CD8-positive, alpha-beta memory T cell (primary cell): ENCODE measurements around the gene AVPR2. TPM values are rescaled to one million over a fixed set of nuclear protein-coding genes. Genes with fewer than 3 reads are reported as not detected.
A peak's percentile ranks its signal among the peaks of the same experiment; 100 is the strongest.

ENCODE experiments used
- CTCF ChIA-PET: fragments of 350-600 bp; sonication (Branson Sonifier 250); formaldehyde crosslinking; loops from one replicate; lab custom pipeline; 2021; ENCODE audit warnings: antibody characterized with exemption; lab: Charles Lee
- POLR2A ChIA-PET: fragments of 350-600 bp; sonication (Branson Sonifier 250); formaldehyde crosslinking; loops from one replicate; lab custom pipeline; 2021; ENCODE audit warnings: antibody characterized with exemption; lab: Charles Lee
- DNase-seq, 5 donors: peaks; one replicate each; pipeline versions ENCODE4 v3.0.0 to v3.0.0-alpha.2; 2020 to 2022; ENCODE audit warnings: mixed read lengths in 1 of 5
- H3K27ac ChIP-seq: one replicate; pipeline ENCODE4 v1.7.0; 2013; ENCODE audit warnings: low read depth, mild to moderate bottlenecking, low read length, moderate library complexity
- H3K27me3 ChIP-seq: 2 replicates; pipeline ENCODE4 v1.7.0; 2013; ENCODE audit warnings: low read length, mild to moderate bottlenecking; ENCODE audit not compliant: insufficient read depth, poor library complexity, severe bottlenecking
- H3K36me3 ChIP-seq: 2 replicates; pipeline ENCODE4 v1.7.0; 2013; ENCODE audit warnings: mild to moderate bottlenecking, low read length, moderate library complexity; ENCODE audit not compliant: insufficient read depth
- H3K4me1 ChIP-seq: 2 replicates; pipeline ENCODE4 v1.7.0; 2013; ENCODE audit warnings: mild to moderate bottlenecking, low read length, moderate library complexity; ENCODE audit not compliant: insufficient read depth
- H3K4me3 ChIP-seq: 2 replicates; pipeline ENCODE4 v1.7.0; 2013; ENCODE audit warnings: mild to moderate bottlenecking, low read length
- H3K9me3 ChIP-seq: 2 replicates; pipeline ENCODE4 v1.7.0; 2013; ENCODE audit warnings: mild to moderate bottlenecking, low read length
- H3K27ac Mint-ChIP-seq, 8 donors: one replicate each; pipeline ENCODE4 v1.8.0; 2020 to 2021; ENCODE audit warnings: mixed read lengths in 8 of 8, mild to moderate bottlenecking in 6 of 8, inconsistent platforms in 3 of 8, moderate library complexity in 3 of 8
- H3K27me3 Mint-ChIP-seq, 2 donors: one replicate each; pipeline ENCODE4 v1.8.0; 2020 to 2021; ENCODE audit warnings: mixed read lengths in 2 of 2, mild to moderate bottlenecking in 1 of 2, moderate library complexity in 1 of 2
- H3K36me3 Mint-ChIP-seq, 3 donors: one replicate each; pipeline ENCODE4 v1.8.0; 2020 to 2021; ENCODE audit warnings: mixed read lengths in 3 of 3, inconsistent platforms in 1 of 3, mild to moderate bottlenecking in 1 of 3
- H3K4me1 Mint-ChIP-seq, 3 donors: one replicate each; pipeline ENCODE4 v1.8.0; 2020 to 2021; ENCODE audit warnings: mixed read lengths in 3 of 3, inconsistent platforms in 1 of 3, mild to moderate bottlenecking in 1 of 3
- H3K4me3 Mint-ChIP-seq, 7 donors: one replicate each; pipeline ENCODE4 v1.8.0; 2020 to 2021; ENCODE audit warnings: mixed read lengths in 7 of 7, mild to moderate bottlenecking in 6 of 7, moderate library complexity in 4 of 7, inconsistent platforms in 2 of 7
- H3K9me3 Mint-ChIP-seq, 5 donors: one replicate each; pipeline ENCODE4 v1.8.0; 2020 to 2022; ENCODE audit warnings: mixed read lengths in 5 of 5, mild to moderate bottlenecking in 3 of 5, moderate library complexity in 2 of 5, inconsistent platforms in 1 of 5
- polyA plus RNA-seq: library from polyadenylated mRNA; unstranded; fragments of 300-500 nt; fragmentation: Illumina TruSeq; gene quantifications from one replicate; pipeline ENCODE4 v1.2.3, GENCODE V29; 2021
- total RNA-seq, 2 experiments: library from RNA; stranded (reverse); gene quantifications; one replicate each; pipeline ENCODE4 v1.2.3, GENCODE V29; 2021

AVPR2 gene
- total RNA-seq (not detected), polyA plus RNA-seq (not detected)

GRCh38 chrX:153903991-153904957, at the start of gene AVPR2:
TSS of gene AVPR2 (plus strand) at chrX:153904673. CDS start at chrX:153905146, 473 bp downstream.
- H3K4me1 ChIP-seq, result peaks cover 35% of the 10 kb centered on the region
- no peaks in the 10 kb centered on the region for H3K27me3 ChIP-seq
- H3K27ac Mint-ChIP-seq, result peak within 1 kb of the TSS in 6 of 8 donors; percentile 43 to 82 (median 64)
- no peak for DNase-seq
- H3K9me3 Mint-ChIP-seq, result peaks cover 0 to 2% (median 0%) of the 10 kb centered on the region in 5 donors
- peaks cover 35 to 51% (median 44%) of the 10 kb centered on the region in 3 donors for H3K4me1 Mint-ChIP-seq
- peaks cover 0 to 3% of the 10 kb centered on the region in 2 donors for H3K27me3 Mint-ChIP-seq
- no peak within 1 kb of the TSS for H3K4me3 ChIP-seq
- ChIA-PET POLR2A (interaction anchor here (0.6 kb wide), 1 partner anchor 35 kb away, joined by 6 read pairs; no protein-coding TSS in a partner anchor), CTCF (no interaction called here)
- peaks cover 0 to 17% (median 0%) of the 10 kb centered on the region in 3 donors for H3K36me3 Mint-ChIP-seq
- H3K9me3 ChIP-seq, result no peaks in the 10 kb centered on the region
- peak within 1 kb of the TSS; percentile 49 to 68 (median 62) for H3K4me3 Mint-ChIP-seq
- H3K36me3 ChIP-seq, result no peaks in the 10 kb centered on the region
- no peak within 1 kb of the TSS for H3K27ac ChIP-seq

- Mint-ChIP-seq H3K4me1 (peaks cover 5 to 18% (median 11%) of the 10 kb centered on the region in 3 donors), H3K27me3 (peaks cover 5 to 15% of the 10 kb centered on the region in 2 donors), H3K27ac (no peak overlapping the region), H3K4me3 (no peak overlapping the region), H3K36me3 (no peaks in the 10 kb centered on the region), H3K9me3 (no peaks in the 10 kb centered on the region)
- ChIA-PET CTCF (no interaction called here), POLR2A (no interaction called here)
- no peaks in the 10 kb centered on the region for H3K9me3 ChIP-seq
- no peak for DNase-seq
- H3K4me1 ChIP-seq, result no peaks in the 10 kb centered on the region
- no peaks in the 10 kb centered on the region for H3K27me3 ChIP-seq
- H3K27ac ChIP-seq, result no peak overlapping the region
- H3K36me3 ChIP-seq, result no peaks in the 10 kb centered on the region
- H3K4me3 ChIP-seq, result no peak overlapping the region
These were observed 49.8 kb upstream of the AVPR2 start for GRCh38 chrX:153854702-153855101.

GRCh38 chrX:153857348-153857903, 47.0 kb upstream of the AVPR2 start:
- Mint-ChIP-seq H3K4me3 (peak overlapping the region in 1 of 7 donors; percentile 4), H3K4me1 (peaks cover 5 to 18% (median 11%) of the 10 kb centered on the region in 3 donors), H3K9me3 (no peaks in the 10 kb centered on the region), H3K27me3 (peaks cover 5 to 16% of the 10 kb centered on the region in 2 donors), H3K27ac (peak overlapping the region in 1 of 8 donors; percentile 52), H3K36me3 (no peaks in the 10 kb centered on the region)
- Histone ChIP-seq H3K4me3 (no peak overlapping the region), H3K4me1 (no peaks in the 10 kb centered on the region), H3K27ac (no peak overlapping the region), H3K27me3 (no peaks in the 10 kb centered on the region), H3K36me3 (no peaks in the 10 kb centered on the region), H3K9me3 (no peaks in the 10 kb centered on the region)
- ChIA-PET POLR2A (no interaction called here), CTCF (no interaction called here)
- no peak for DNase-seq

- Histone ChIP-seq H3K4me3 (no peak overlapping the region), H3K27me3 (no peaks in the 10 kb centered on the region), H3K36me3 (no peaks in the 10 kb centered on the region), H3K27ac (no peak overlapping the region), H3K4me1 (no peaks in the 10 kb centered on the region), H3K9me3 (no peaks in the 10 kb centered on the region)
- H3K4me1 Mint-ChIP-seq, result peaks cover 5 to 18% (median 11%) of the 10 kb centered on the region in 3 donors
- DNase-seq, result no peak
- ChIA-PET CTCF (no interaction called here), POLR2A (no interaction called here)
- H3K27me3 Mint-ChIP-seq, result peaks cover 0 to 9% of the 10 kb centered on the region in 2 donors
- no peaks in the 10 kb centered on the region for H3K36me3 Mint-ChIP-seq
- H3K9me3 Mint-ChIP-seq, result no peaks in the 10 kb centered on the region
- H3K27ac Mint-ChIP-seq, result peak overlapping the region in 1 of 8 donors; percentile 17
- no peak overlapping the region for H3K4me3 Mint-ChIP-seq
These were observed 43.3 kb upstream of the AVPR2 start for GRCh38 chrX:153861151-153861550.

GRCh38 chrX:153861733-153862310, 42.7 kb upstream of the AVPR2 start:
- Histone ChIP-seq H3K36me3 (no peaks in the 10 kb centered on the region), H3K4me1 (no peaks in the 10 kb centered on the region), H3K4me3 (no peak overlapping the region), H3K27me3 (no peaks in the 10 kb centered on the region), H3K27ac (no peak overlapping the region), H3K9me3 (no peaks in the 10 kb centered on the region)
- peaks cover 5 to 13% (median 8%) of the 10 kb centered on the region in 3 donors for H3K4me1 Mint-ChIP-seq
- H3K4me3 Mint-ChIP-seq, result no peak overlapping the region
- H3K27ac Mint-ChIP-seq, result no peak overlapping the region
- H3K27me3 Mint-ChIP-seq, result peaks cover 0 to 13% of the 10 kb centered on the region in 2 donors
- ChIA-PET POLR2A (interaction anchor here (0.6 kb wide), 1 partner anchor 60 kb away, joined by 4 read pairs; no protein-coding TSS in a partner anchor), CTCF (no interaction called here)
- no peaks in the 10 kb centered on the region for H3K36me3 Mint-ChIP-seq
- no peak for DNase-seq
- no peaks in the 10 kb centered on the region for H3K9me3 Mint-ChIP-seq

GRCh38 chrX:153862369-153863250, 41.9 kb upstream of the AVPR2 start:
- H3K27ac Mint-ChIP-seq, result no peak overlapping the region
- Histone ChIP-seq H3K4me1 (no peaks in the 10 kb centered on the region), H3K4me3 (no peak overlapping the region), H3K36me3 (no peaks in the 10 kb centered on the region), H3K9me3 (no peaks in the 10 kb centered on the region), H3K27me3 (no peaks in the 10 kb centered on the region), H3K27ac (no peak overlapping the region)
- CTCF ChIA-PET, result no interaction called here
- no peaks in the 10 kb centered on the region for H3K36me3 Mint-ChIP-seq
- no peak for DNase-seq
- peaks cover 0 to 11% of the 10 kb centered on the region in 2 donors for H3K27me3 Mint-ChIP-seq
- peaks cover 2 to 7% (median 2%) of the 10 kb centered on the region in 3 donors for H3K4me1 Mint-ChIP-seq
- H3K9me3 Mint-ChIP-seq, result no peaks in the 10 kb centered on the region
- POLR2A ChIA-PET, result interaction anchor here (0.6 kb wide), 1 partner anchor 61 kb away, joined by 4 read pairs; no protein-coding TSS in a partner anchor
- H3K4me3 Mint-ChIP-seq, result no peak overlapping the region

- H3K27ac ChIP-seq, result no peak overlapping the region
- H3K4me3 ChIP-seq, result no peak overlapping the region
- H3K36me3 ChIP-seq, result no peaks in the 10 kb centered on the region
- DNase-seq, result no peak
- Mint-ChIP-seq H3K4me3 (no peak overlapping the region), H3K36me3 (no peaks in the 10 kb centered on the region), H3K4me1 (no peaks in the 10 kb centered on the region), H3K9me3 (no peaks in the 10 kb centered on the region), H3K27me3 (peaks cover 0 to 11% of the 10 kb centered on the region in 2 donors), H3K27ac (no peak overlapping the region)
- H3K27me3 ChIP-seq, result no peaks in the 10 kb centered on the region
- H3K9me3 ChIP-seq, result no peaks in the 10 kb centered on the region
- CTCF ChIA-PET, result no interaction called here
- POLR2A ChIA-PET, result no interaction called here
- H3K4me1 ChIP-seq, result no peaks in the 10 kb centered on the region
These were observed 41.1 kb upstream of the AVPR2 start for GRCh38 chrX:153863251-153863991.
